GM12878 (cell line): ENCODE results near the gene MRNIP. TPM values are rescaled to one million over a fixed set of nuclear protein-coding genes. Genes with fewer than 3 reads are reported as not detected.

ENCODE experiments used
- ATAC-seq: fragments of 200-7000 bp; cut with Tn5 transposase; 3 replicates; pipeline ENCODE4 v1.9.1; 2020; ENCODE audit warnings: mild to moderate bottlenecking, moderate library complexity
- BruUV-seq: library from RNA; stranded (reverse); fragments of 400-500 nt; replicated peaks from 2 replicates; lab custom pipeline; 2021; lab: Mats Ljungman, UMichigan
- CTCF ChIA-PET: fragments of 300-600 bp; sonication (Branson Sonifier 250); formaldehyde crosslinking; extraction: SDS; loops from one replicate; lab custom pipeline; 2021; ENCODE audit warnings: inconsistent platforms; lab: Yijun Ruan, JAX
- POLR2A ChIA-PET: fragments of 350-600 bp; formaldehyde crosslinking; extraction: SDS; loops from one replicate; lab custom pipeline; 2021; ENCODE audit warnings: inconsistent platforms; lab: Charles Lee
- RAD21 ChIA-PET: fragments of 300-600 bp; sonication (Branson Sonifier 250); formaldehyde crosslinking; loops from one replicate; lab custom pipeline; 2023; ENCODE audit warnings: antibody characterized with exemption; ENCODE audit not compliant: unreplicated experiment; lab: Charles Lee
- SMC1A ChIA-PET: fragments of 300-600 bp; sonication (Branson Sonifier 250); formaldehyde crosslinking; loops from one replicate; lab custom pipeline; 2023; ENCODE audit not compliant: unreplicated experiment, uncharacterized antibody; lab: Charles Lee
- DNase-seq: peaks from one replicate; pipeline ENCODE4 v3.0.0-alpha.2; 2011; ENCODE audit warnings: low read depth, low spot score
- FAIRE-seq: peaks from 3 replicates; lab custom pipeline; 2011; peaks lifted over from hg19 to GRCh38; lab: Jason Lieb, UNC
- H2AFZ ChIP-seq: 2 replicates; pipeline ENCODE4 v1.6.0; 2011; ENCODE audit warnings: low read depth, low read length, control low read depth; ENCODE audit not compliant: control insufficient read depth
- H3K27ac ChIP-seq: 2 replicates; pipeline ENCODE4 v1.5.1; 2011; ENCODE audit warnings: control low read depth; ENCODE audit not compliant: control insufficient read depth, insufficient read depth
- H3K27me3 ChIP-seq, 2 experiments: replicated peaks in 1 of 2; 2 replicates each; pipeline versions ENCODE4 v1.6.0 to v1.6.1; 2011; ENCODE audit warnings: low read length in 1 of 2; ENCODE audit not compliant: control insufficient read depth in 2 of 2, insufficient read depth in 2 of 2
- H3K36me3 ChIP-seq, 2 experiments: 2 replicates each; pipeline ENCODE4 v1.5.1; 2011; ENCODE audit warnings: low read length in 1 of 2; ENCODE audit not compliant: control insufficient read depth in 2 of 2, insufficient read depth in 2 of 2
- H3K4me1 ChIP-seq: 2 replicates; pipeline ENCODE4 v1.6.1; 2011; ENCODE audit warnings: mild to moderate bottlenecking, low read length, moderate library complexity, mixed read lengths; ENCODE audit not compliant: control insufficient read depth, insufficient read depth
- H3K4me2 ChIP-seq: 2 replicates; pipeline ENCODE4 v1.6.0; 2011; ENCODE audit warnings: control low read depth; ENCODE audit not compliant: control insufficient read depth, insufficient read depth
- H3K4me3 ChIP-seq: fragments of 200-600 bp; sonication (generic); 2 replicates; pipeline ENCODE4 v1.5.1; 2016
- H3K79me2 ChIP-seq: 2 replicates; pipeline ENCODE4 v1.6.0; 2011; ENCODE audit warnings: low read length; ENCODE audit not compliant: control insufficient read depth, insufficient read depth
- H3K9ac ChIP-seq: 2 replicates; pipeline ENCODE4 v1.8.0; 2011; ENCODE audit warnings: low read length, control low read depth, mixed read lengths; ENCODE audit not compliant: control insufficient read depth, insufficient read depth
- H3K9me3 ChIP-seq: replicated peaks from 3 replicates; pipeline ENCODE4 v1.5.1; 2011; ENCODE audit warnings: mild to moderate bottlenecking, low read length; ENCODE audit not compliant: control insufficient read depth, insufficient read depth
- H4K20me1 ChIP-seq: 2 replicates; pipeline ENCODE4 v1.6.0; 2011; ENCODE audit not compliant: control insufficient read depth, insufficient read depth
- CREB1 ChIP-seq: IDR thresholded peaks from 2 replicates; pipeline ENCODE4 v1.6.1; 2012; ENCODE audit warnings: low read depth, mild to moderate bottlenecking, inconsistent platforms
- CUX1 ChIP-seq: IDR thresholded peaks from 2 replicates; pipeline ENCODE4 v1.6.1; 2012; ENCODE audit warnings: improper control_type of control experiment, low read depth, low read length; ENCODE audit not compliant: insufficient replicate concordance
- EZH2 ChIP-seq: IDR thresholded peaks from 2 replicates; pipeline ENCODE4 v1.6.1; 2012; ENCODE audit warnings: low read depth, mild to moderate bottlenecking, control low read depth, inconsistent platforms, low read length, borderline replicate concordance; ENCODE audit not compliant: control insufficient read depth
- HDAC6 ChIP-seq: fragments of 200-600 bp; sonication (generic); IDR thresholded peaks from one replicate; pipeline ENCODE4 v1.8.0; 2017; ENCODE audit warnings: antibody characterized with exemption; ENCODE audit not compliant: unreplicated experiment
- REST ChIP-seq: IDR thresholded peaks from 2 replicates; pipeline ENCODE4 v1.6.1; 2012; ENCODE audit warnings: mild to moderate bottlenecking, low read depth, low read length
- RFX5 ChIP-seq: IDR thresholded peaks from 2 replicates; pipeline ENCODE4 v1.6.1; 2011; ENCODE audit warnings: low read depth, low read length, improper control_type of control experiment
- TCF12 ChIP-seq: IDR thresholded peaks from 2 replicates; pipeline ENCODE4 v1.6.1; 2011; ENCODE audit warnings: low read depth, mild to moderate bottlenecking, low read length
- ZNF384 ChIP-seq: IDR thresholded peaks from 2 replicates; pipeline ENCODE4 v1.6.1; 2012; ENCODE audit warnings: low read depth, mild to moderate bottlenecking, low read length, improper control_type of control experiment, borderline replicate concordance
- ZNF622 ChIP-seq: fragments of 450-650 bp; IDR thresholded peaks from 2 replicates; pipeline ENCODE4 v1.6.1; 2017; ENCODE audit warnings: mild to moderate bottlenecking, inconsistent platforms
- WGBS: methylation state at CpG from one replicate; pipeline ENCODE4 v1.1.6; 2016; ENCODE audit warnings: low lambda C conversion rate; ENCODE audit not compliant: insufficient replicate concordance, insufficient coverage; ENCODE audit errors: missing lambda C conversion rate; 5-methylcytosine and 5-hydroxymethylcytosine counted together
- in situ Hi-C: fragments of 300-500 bp; cut with MboI; formaldehyde crosslinking; loops from 9 replicates; pipeline ENCODE4 v1.14.3; 2018; ENCODE audit warnings: mixed read lengths
- intact Hi-C: fragments of 100-400 bp; cut with micrococcal nuclease; formaldehyde crosslinking; loops from one replicate; pipeline ENCODE4 v1.14.2; 2022; ENCODE audit not compliant: unreplicated experiment
- polyA plus RNA-seq, 11 experiments: library from polyadenylated mRNA; depleted of rRNA in 4 of 11; unstranded in 6 of 11; stranded (reverse) in 5 of 11; fragments of >200 nt; fragmentation: Nextera tagmentation in 4 of 11; fragmentation: Illumina TruSeq in 1 of 11; extraction: Ambion mirVana in 4 of 11; extraction: Trizol in 1 of 11; gene quantifications; 1 replicate in 1 of 11; 2 replicates in 10 of 11; pipeline versions ENCODE4 v1.2.1 to v1.2.3, GENCODE V29; 2011 to 2016; ENCODE audit warnings: inconsistent platforms in 2 of 11, missing spikeins in 2 of 11, low read depth in 1 of 11
- total RNA-seq, 4 experiments: library from RNA; depleted of rRNA in 3 of 4; stranded (reverse); fragments of >200 nt in 3 of 4; fragmentation: Illumina TruSeq in 1 of 4; extraction: Trizol in 1 of 4; gene quantifications; 2 replicates each; pipeline versions ENCODE4 v1.2.1 to v1.2.3, GENCODE V29; 2013 to 2021

Gene MRNIP
- total and polyA plus RNA-seq, 10 of the 15 experiments (the other 5 are each of a cell fraction or from before 2014, with no cell fraction given) = 2.4 to 30.4 (median 13.1) TPM

GRCh38 chr5:179804555-179804947 lies 54.1 kb downstream of the MRNIP start:
- no TSS peak for BruUV-seq
- H2AFZ ChIP-seq = no peak overlapping the region

More at GRCh38 chr5:179804555-179804947, 54.1 kb downstream of the MRNIP start:
- FAIRE-seq (no peak), ATAC-seq (no peak), DNase-seq (no peak)
- ChIA-PET RAD21 (no interaction called here), SMC1A (no interaction called here), CTCF (no interaction called here), POLR2A (interaction anchor here (0.9 kb wide), 1 partner anchor 48 kb away, joined by 3 read pairs; no protein-coding TSS in a partner anchor)
- TF ChIP-seq ZNF622 = no peak
- TF ChIP-seq ZNF384 = no peak
- no peak for TF ChIP-seq REST
- TF ChIP-seq RFX5 = no peak
- TF ChIP-seq CREB1 = no peak
- TF ChIP-seq TCF12 = no peak
- TF ChIP-seq EZH2 = no peak
- no peak for TF ChIP-seq HDAC6
- TF ChIP-seq CUX1 = no peak
- Histone ChIP-seq H4K20me1 (no peaks in the 10 kb centered on the region), H3K9ac (peak overlapping the region; percentile 77), H3K27me3 (no peaks in the 10 kb centered on the region), H3K9me3 (no peaks in the 10 kb centered on the region), H3K79me2 (peaks cover 31% of the 10 kb centered on the region), H3K27ac (no peak overlapping the region), H3K36me3 (peaks cover 0 to 3% of the 10 kb centered on the region in 2 experiments; a peak in 2 of 4 replicates), H3K4me1 (peaks cover 16% of the 10 kb centered on the region), H3K4me2 (peak overlapping the region; percentile 83), H3K4me3 (peak overlapping the region; percentile 80)
- in situ Hi-C loops (loop anchor here (5.0 to 25.0 kb wide), 2 partner anchors 108 to 1008 kb away; partner anchors contain the start of gene MGAT1), intact Hi-C loops (loop anchor here (2.0 kb wide), 1 partner anchor 54 kb away; the partner anchor contains the start of gene MRNIP)
- 97% methylated on average over 6 of the region's 8 CpGs for WGBS
